NOMO-1 (cell line): ENCODE data around the gene FRYL.

Source experiments
- DNase-seq, 2 experiments: peaks; one replicate each; lab custom pipeline; 2025; ENCODE audit not compliant: unreplicated experiment in 2 of 2; lab: John Stamatoyannopoulos, UW

The FRYL gene

DNA sequence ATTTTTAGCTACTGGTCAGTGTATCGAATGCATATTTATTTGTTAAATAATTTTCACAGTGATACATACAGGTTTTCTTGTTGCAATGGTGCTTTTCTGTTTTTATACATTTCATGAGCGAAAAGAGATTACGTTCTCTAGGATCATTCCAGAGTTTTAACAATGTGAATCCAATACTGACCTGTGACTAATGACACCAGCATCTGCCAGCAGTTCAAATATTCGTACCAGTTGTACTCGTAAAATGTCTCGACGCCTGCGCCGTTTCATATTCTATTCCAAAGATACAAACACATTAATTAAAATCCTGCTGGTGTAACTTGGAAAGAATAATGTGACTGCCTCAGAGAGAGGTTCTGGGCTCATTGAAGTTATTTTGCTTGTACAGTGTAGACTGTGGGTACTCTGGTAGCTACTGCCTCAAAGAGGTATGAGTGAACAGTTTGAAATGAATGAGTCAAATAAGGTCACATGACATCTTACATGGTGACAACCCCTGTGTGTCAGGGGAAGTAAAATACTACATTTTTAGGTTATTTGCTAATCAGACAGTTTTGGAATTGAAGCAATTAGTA, 209.3 kb downstream of the FRYL start:
- no peak for DNase-seq

- DNase-seq: no peak
These were observed 214.1 kb downstream of the FRYL start for GRCh38 chr4:48566034-48566384.

GRCh38 chr4:48565362-48566033, 214.6 kb downstream of the FRYL start:
- no peak for DNase-seq

DNA sequence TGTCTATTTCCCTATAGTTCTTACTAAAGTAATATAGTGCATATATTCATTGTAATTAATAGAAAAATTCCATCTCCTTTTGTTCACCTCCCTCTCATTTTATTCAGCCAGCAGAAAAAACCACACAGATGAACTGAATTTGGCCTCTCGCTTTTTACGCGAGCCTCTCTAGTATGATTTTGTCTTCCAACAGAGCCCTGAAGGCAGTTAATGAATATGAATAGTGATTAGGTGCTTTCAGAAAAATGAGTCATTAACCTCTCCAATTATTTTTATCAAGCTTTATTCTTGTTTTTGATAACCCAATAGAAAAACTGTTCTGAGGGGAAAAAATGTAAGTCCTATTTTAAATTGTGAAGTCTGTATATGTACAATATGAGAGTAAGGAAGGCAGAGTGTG, 215.9 kb downstream of the FRYL start:
- no peak for DNase-seq

DNA sequence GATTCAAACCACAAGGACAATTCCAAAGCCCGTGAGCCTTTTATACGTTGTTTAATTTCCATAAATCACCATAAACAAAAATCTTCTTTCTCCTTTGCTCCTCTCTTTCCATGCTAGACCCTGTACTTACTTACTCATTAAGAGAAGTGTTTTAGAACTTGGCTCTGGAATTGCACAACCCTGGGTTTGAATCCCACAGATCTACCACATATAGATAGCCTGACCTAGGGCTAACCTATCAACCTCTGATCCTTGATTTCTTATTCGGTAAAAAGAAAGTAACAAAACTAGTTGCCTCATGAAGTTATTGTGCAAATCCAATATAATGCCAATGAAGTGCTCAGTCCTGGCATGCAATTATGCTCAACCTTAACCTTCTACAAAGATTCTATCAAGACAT, 221.3 kb downstream of the FRYL start:
- DNase-seq: no peak

GRCh38 chr4:48558026-48558425, 222.1 kb downstream of the FRYL start:
- no peak for DNase-seq

DNA sequence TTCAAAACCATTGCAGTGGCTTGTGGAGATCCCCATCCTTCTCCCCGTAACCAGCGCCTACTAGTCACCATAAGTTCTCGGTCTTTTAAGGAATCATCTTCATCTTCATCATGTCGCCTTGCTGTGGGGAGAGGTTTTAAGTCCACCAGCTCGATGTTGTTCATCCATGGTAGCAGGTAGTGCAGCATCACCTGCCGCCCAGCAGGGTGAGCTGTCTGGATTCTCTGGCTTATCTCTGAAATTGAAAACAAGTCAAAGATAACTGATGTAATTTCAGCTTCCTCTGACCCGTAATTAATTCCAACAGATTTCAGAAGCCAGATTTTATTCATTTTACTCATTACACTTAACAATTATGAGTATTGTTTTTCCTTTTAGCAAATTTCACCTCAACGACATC, 222.6 kb downstream of the FRYL start:
- no peak for DNase-seq

DNA sequence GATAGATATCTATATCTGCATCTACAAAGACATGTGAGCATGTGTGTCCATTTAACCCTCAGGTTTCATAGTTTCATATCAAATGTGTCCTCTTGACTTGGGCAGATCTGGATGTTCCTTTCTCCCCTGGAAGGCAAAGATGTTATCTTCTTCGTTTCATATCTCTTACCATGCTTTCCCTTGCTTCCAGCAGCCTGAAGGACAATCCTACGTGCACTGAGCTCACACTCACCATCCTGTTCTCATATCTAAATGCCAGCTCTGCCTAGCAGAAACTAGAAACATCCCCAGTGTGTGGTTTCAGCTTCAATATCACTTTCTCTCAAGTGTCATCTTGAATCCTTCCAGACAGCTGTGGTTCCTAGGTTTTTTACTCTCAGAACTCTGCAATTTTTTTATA, 223.8 kb downstream of the FRYL start:
- DNase-seq: no peak

DNA sequence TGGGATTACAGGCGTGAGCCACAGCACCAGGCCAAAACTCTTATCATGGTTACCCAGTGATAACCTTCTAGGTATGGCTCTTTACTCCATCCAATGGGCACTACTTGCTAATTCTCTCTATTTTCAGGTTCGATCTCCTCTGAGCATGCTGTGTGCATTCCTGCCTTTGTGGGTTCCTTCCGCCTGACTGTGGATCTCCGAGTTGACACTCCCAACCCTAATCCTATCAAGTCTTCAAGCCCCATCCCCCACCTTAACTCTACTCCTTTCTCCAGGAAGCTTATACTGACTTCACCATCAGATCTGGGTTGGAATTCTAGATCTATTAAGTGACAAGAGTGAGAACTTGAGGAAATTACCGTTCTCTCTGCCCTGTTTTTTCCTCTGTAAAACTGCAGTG, 225.5 kb downstream of the FRYL start:
- DNase-seq: no peak

DNA sequence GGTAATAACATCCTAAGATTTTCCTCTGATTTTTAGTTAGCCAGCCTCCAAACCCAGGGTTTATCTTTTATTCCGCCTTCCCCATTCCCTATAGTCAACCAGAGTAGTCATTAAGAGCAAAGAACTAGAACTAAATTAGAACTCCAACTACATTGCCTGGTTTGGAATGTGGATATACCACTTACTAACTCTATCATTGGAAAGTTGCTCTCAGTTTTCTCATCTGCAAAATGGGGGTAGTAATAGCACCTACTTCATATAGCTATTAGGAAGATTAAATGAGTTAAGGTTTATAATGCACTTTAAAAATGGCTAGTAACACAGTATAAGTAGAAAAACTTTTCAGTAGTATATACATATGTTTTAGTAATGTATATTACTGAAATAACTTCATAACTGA, 226.4 kb downstream of the FRYL start:
- no peak for DNase-seq

GRCh38 chr4:48546336-48546735, 233.7 kb downstream of the FRYL start:
- DNase-seq: peak; percentile 2 to 29

DNA sequence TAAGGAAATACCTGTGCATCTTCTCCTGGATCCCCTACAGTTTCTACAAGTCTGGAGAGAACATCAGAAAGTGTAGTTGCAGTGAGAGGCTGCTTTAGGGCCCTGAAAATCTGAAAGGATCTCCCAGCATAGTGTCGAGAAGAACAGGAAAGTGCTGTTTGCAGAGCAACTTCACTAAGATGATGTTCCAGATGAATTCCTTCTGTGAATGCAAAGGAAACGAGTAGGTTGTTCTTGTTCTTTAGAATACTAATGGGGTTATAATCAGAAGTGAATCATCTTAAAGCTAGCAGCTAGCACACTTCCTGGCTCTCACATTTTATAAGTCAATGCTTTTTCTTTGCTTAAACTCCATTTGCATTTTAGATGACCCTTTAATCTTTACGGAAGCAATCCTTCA, 236.3 kb downstream of the FRYL start:
- no peak for DNase-seq

- DNase-seq: no peak
These were observed 237.2 kb downstream of the FRYL start for GRCh38 chr4:48542888-48543287.

DNA sequence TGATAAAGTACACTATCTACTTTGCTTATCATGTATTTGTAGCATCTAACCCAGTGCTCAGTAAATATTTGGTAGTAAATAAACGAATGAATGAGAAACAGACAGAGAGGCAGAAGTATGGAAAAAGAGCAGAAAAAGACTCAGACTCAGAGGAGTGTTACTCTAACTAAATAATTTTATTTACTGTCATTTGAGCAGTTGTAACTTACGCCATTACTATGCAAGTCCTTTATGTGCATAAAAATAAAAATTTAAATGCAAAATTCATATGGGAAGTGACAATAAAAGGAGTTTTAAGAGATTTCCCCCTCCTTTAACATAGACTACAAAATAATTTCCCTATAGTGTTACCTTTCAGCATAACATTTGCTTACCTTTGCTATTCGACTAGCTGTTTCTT, 240.5 kb downstream of the FRYL start:
- no peak for DNase-seq

DNA sequence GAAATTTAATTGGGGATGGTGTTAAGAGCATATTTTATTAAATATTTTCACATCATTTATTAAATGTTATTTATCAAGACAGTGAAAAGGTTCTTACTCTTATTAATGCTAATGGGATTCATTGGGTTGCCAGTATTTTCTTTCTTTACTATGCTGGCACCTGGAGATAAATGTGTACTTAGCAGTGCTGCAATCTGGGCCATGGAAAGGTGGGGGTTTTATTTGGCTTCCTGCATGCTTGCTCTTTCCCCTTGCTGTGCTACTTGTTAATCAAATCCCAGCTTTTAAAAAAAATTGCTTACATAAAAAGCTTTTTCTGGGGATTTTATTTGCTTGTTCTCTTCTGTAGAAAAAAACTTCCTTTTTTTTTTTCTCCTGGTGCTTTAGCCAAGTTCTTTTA, 241.7 kb downstream of the FRYL start:
- DNase-seq: no peak

- DNase-seq: no peak
These were observed 253.7 kb downstream of the FRYL start for GRCh38 chr4:48526406-48526805.

- DNase-seq: no peak
These were observed 261.9 kb downstream of the FRYL start for GRCh38 chr4:48518143-48518542.

DNA sequence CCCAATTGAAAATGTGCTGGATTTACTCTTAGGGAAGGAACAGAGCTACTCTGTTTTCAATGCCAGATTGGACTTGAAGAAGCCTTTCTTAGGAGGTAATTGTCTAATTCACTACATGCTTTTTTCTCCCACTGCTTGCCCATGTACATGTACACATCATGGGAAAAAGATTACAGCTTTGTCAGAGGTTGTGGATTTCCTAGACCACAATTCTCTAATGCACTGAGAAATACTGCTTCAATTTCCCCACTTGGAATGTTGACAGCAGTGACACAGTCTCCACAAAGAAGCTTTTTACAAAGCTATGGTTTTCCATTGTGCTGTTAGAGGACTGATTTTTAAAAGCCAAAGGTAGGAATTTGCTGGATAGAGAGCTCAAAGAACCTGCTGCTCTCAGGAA, 270.5 kb downstream of the FRYL start:
- DNase-seq: no peak

GRCh38 chr4:48506716-48507115, 273.4 kb downstream of the FRYL start:
- DNase-seq: no peak

DNA sequence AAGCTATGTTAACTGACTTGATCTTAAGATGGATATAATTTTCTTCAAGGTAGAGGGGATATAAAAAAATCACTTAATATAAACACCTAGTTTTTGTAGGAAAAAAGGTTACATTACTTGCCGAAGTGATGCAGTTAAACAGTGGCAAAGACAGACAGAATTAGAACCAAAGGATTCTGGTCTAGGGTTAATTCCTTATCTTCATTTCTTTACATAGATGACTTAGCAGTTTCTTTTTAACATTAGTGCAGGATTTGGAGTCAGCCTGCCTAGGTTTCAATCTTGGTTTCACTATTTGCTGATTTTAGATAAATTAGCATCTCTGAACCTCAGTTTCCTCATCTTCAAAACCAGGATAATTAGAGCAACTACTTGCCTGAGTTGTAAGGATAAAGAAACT, 275.7 kb downstream of the FRYL start:
- no peak for DNase-seq

DNA sequence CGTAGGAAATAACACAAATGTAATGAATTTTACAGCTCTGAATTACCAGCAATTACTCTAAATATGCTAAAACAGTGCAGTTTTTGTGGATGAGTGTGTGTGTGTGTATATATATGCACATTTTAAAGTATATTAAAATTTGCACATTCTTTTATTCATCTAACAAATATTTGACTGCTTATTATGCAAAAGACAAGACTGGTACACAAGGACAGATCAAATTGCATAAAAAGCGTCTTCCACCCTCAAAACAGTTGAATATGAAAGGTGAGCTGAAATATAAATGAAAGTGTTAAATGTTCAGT, 276.1 kb downstream of the FRYL start:
- DNase-seq: no peak

GRCh38 chr4:48503233-48504025, 276.6 kb downstream of the FRYL start:
- DNase-seq: no peak
